ENCODE measurements around the gene MKS1. TPM values are rescaled to one million over a fixed set of nuclear protein-coding genes. Genes with fewer than 3 reads are reported as not detected.

Gene MKS1
- total RNA-seq, 1 donor from 2014 or later, result 16.6 TPM

DNA sequence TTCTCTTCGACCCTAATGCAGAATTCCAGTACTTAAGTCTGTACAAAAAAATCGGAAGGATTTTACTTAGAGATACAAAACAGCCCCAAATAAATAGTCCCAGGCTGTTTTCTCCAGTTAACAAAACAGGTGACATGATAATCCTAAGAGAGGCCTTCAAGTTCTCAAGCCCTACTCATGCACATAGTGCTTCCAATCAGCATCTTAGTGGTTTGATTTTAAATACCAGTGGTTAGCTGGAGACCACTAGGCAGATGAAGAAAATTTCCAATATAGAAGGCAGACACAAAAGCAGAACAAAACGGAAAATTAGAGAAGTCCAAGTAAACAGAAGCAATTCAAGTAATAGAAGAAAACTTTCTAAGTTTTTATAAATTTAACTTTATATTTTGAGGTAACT is 57.5 kb downstream of the MKS1 start:
- no peak for DNase-seq (ENCODE audit: low spot score)

DNA sequence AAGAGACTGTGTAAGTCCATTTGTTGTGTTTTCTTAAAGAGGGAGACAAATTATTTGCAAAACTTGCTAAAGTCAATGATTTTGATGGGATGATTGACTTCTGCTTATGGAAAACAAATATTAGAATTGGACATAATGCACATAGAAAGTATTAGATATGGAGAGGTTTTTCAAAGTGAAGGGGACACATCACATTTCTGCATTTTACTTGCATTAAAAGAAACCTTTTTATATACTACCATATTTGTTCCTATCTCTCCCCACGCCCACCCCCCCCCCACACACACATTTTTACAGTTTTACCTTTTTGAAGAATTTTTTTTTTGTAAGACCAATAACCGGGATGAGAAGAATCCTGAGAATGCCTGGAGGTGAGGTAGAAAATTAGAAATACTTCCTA is 60.9 kb downstream of the MKS1 start:
- no peak for DNase-seq (ENCODE audit: low spot score)

DNA sequence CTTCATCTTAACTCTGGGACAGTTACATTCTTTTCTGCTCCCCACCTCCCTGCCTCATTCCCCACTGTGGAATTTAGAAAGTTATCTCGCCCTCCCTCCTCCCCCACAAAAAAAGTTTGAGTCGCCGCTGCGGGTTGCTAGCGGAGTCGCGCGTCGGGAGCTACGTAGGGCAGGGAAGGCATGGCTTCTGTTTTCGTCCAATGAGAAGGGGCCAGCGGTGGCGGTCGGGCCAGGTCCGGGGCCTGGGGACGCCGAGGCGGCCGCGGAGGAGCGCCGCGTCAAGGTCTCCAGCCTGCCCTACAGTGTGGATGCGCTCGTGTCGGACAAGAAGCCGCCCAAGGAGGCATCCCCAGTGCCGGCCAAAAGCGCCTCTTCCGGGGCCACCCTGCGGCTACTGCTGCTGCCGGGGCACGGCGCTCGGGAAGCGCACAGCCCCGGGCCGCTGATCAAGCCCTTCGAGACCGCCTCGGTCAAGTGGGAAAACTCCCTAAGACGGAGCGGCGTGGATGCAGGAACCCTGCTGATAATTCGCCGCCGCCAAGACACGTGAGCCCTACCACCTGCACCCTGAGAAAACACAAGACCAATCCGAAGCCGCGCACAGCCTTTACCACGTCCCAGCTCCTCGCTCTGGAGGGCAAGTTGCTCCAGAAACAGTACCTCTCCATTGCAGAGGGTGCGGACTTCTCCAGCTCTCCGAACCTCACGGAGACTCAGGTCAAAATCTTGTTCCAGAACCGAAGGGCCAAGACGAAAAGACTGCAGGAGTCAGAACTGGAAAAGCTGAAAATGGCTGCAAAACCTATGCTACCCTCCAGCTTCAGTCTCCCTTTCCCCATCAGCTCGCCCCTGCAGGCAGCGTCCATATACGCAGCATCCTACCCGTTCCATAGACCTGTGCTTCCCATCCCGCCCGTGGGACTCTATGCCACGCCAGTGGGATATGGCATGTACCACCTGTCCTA is 61.9 kb downstream of the MKS1 start:
- no peak for DNase-seq (ENCODE audit: low spot score)

Other genes starting within 250 kb of the MKS1 start
- 64.9 TPM for gene VEZF1, start 231.0 kb downstream of the MKS1 start, total RNA-seq
- gene SRSF1, start 212.0 kb downstream of the MKS1 start, total RNA-seq, result 187 TPM
- 55.7 TPM for gene DYNLL2, start 135.8 kb downstream of the MKS1 start, total RNA-seq
- not detected for gene OR4D1, start 70.9 kb downstream of the MKS1 start, total RNA-seq
- not detected for gene OR4D2, start 52.3 kb downstream of the MKS1 start, total RNA-seq
- gene EPX, start 26.5 kb downstream of the MKS1 start, total RNA-seq, result not detected
- not detected for gene LPO, start 19.3 kb upstream of the MKS1 start, total RNA-seq
- gene MPO, start 61.7 kb upstream of the MKS1 start, total RNA-seq, result 0.06 TPM
- gene TSPOAP1, start 109.5 kb upstream of the MKS1 start, total RNA-seq, result 30.2 TPM
- 72.4 TPM for gene SUPT4H1, start 132.9 kb upstream of the MKS1 start, total RNA-seq
- gene RNF43, start 198.3 kb upstream of the MKS1 start, total RNA-seq, result 19.0 TPM